ENCODE results near the gene HOXB1. TPM values are rescaled to one million over a fixed set of nuclear protein-coding genes. Genes with fewer than 3 reads are reported as not detected.

HOXB1 gene
- total and polyA plus RNA-seq, 2 donors (not counting 3 experiments of a cell fraction or from before 2014, with no cell fraction given) = not detected

GRCh38 chr17:48547808-48548522 is 17.2 kb upstream of the HOXB1 start:
- Histone ChIP-seq H3K4me1 (ENCODE audit: control insufficient read depth, extremely low read depth, insufficient read depth, low read length) (peaks cover 40% of the 10 kb centered on the region), H3K4me3 (replicated peaks in 1 of 3; ENCODE audit: insufficient read depth in 1 of 3, low read depth in 1 of 3, low read length in 3 of 3) (peak overlapping the region; percentile 2 to 56 (median 9)), H3K9me3 (replicated peaks; ENCODE audit: control insufficient read depth, insufficient read depth, low read length) (no peaks in the 10 kb centered on the region), H4K20me1 (replicated peaks; ENCODE audit: control insufficient read depth, extremely low read depth, insufficient read depth, low read length) (no peaks in the 10 kb centered on the region), H3K9ac (replicated peaks; ENCODE audit: extremely low read depth, insufficient read depth, low read length) (peak overlapping the region; percentile 75), H2AFZ (ENCODE audit: low read depth, low read length) (peak overlapping the region; percentile 28), H3K4me2 (ENCODE audit: insufficient read depth, low read length) (peak overlapping the region; percentile 88), H3K27ac (ENCODE audit: insufficient read depth, low read depth, low read length) (peak overlapping the region; percentile 67), H3K27me3 (ENCODE audit: control insufficient read depth in 2 of 2, insufficient read depth in 2 of 2, low read length in 2 of 2) (no peaks in the 10 kb centered on the region), H3K79me2 (ENCODE audit: control insufficient read depth, insufficient read depth, low read length) (peaks cover 52% of the 10 kb centered on the region), H3K9me1 (replicated peaks; ENCODE audit: control insufficient read depth, extremely low read depth, insufficient read depth, low read length) (no peaks in the 10 kb centered on the region), H3K36me3 (ENCODE audit: control insufficient read depth in 2 of 2, extremely low read depth in 1 of 2, insufficient read depth in 2 of 2, low read length in 2 of 2) (peaks cover 10 to 14% of the 10 kb centered on the region in 2 experiments)
- DNase-seq (ENCODE audit: low read depth, low spot score) (peak; percentile 73), FAIRE-seq (peak; percentile 86)
- dilution Hi-C loops (cut with MboI; ENCODE audit: extremely low pct_ligation_motif_present, low sequenced_read_pairs) (no loop called here), intact Hi-C loops (cut with micrococcal nuclease) (loop anchor here (2.0 kb wide), 1 partner anchor 15 kb away; no protein-coding TSS in a partner anchor)
- ChIA-PET CTCF (interaction anchor here (1.0 to 3.8 kb wide), 6 partner anchors 9 to 332 kb away, joined by 3 to 28 read pairs (median 6); no protein-coding TSS in a partner anchor), POLR2A (interaction anchor here (0.7 to 1.9 kb wide), 4 partner anchors 9 to 332 kb away, joined by 7 to 13 read pairs (median 9); no protein-coding TSS in a partner anchor)
- TF ChIP-seq MAX (IDR thresholded peaks at IDR 0.05; ENCODE audit: insufficient read depth, insufficient read length) (peak; percentile 45), POLR2A (IDR thresholded peaks at IDR 0.05; ENCODE audit: low read depth, low read length) (no peak)
- BruUV-seq (replicated peaks) = no TSS peak

- H2AFZ ChIP-seq (ENCODE audit: low read depth, low read length) = no peak overlapping the region
- H3K9ac ChIP-seq (replicated peaks; ENCODE audit: extremely low read depth, insufficient read depth, low read length) = peak overlapping the region; percentile 75
- intact Hi-C loops (cut with micrococcal nuclease) (no loop called here), dilution Hi-C loops (cut with MboI; ENCODE audit: extremely low pct_ligation_motif_present, low sequenced_read_pairs) (no loop called here)
- peak overlapping the region; percentile 88 for H3K4me2 ChIP-seq (ENCODE audit: insufficient read depth, low read length)
- TF ChIP-seq POLR2AphosphoS5 (IDR thresholded peaks at IDR 0.05; ENCODE audit: insufficient read depth, low read depth, low read length) = no peak
- TF ChIP-seq GATA2 (IDR thresholded peaks at IDR 0.05; ENCODE audit: insufficient read depth, insufficient read length, low read depth, low read length) = peak; percentile 68
- no peak for TF ChIP-seq MYC (IDR thresholded peaks at IDR 0.05; ENCODE audit: low read depth, low read length)
- H3K79me2 ChIP-seq (ENCODE audit: control insufficient read depth, insufficient read depth, low read length) = peaks cover 55% of the 10 kb centered on the region
- ChIA-PET CTCF (interaction anchor here (0.7 to 3.8 kb wide), 7 partner anchors 10 to 211 kb away, joined by 3 to 28 read pairs (median 4); no protein-coding TSS in a partner anchor), POLR2A (interaction anchor here (0.7 to 1.9 kb wide), 5 partner anchors 9 to 332 kb away, joined by 3 to 13 read pairs (median 8); no protein-coding TSS in a partner anchor)
- H3K4me3 ChIP-seq (replicated peaks in 1 of 3; ENCODE audit: insufficient read depth in 1 of 3, low read depth in 1 of 3, low read length in 3 of 3) = peak overlapping the region in 2 of 3 experiments; percentile 2 to 56
- no peaks in the 10 kb centered on the region for H4K20me1 ChIP-seq (replicated peaks; ENCODE audit: control insufficient read depth, extremely low read depth, insufficient read depth, low read length)
- DNase-seq (ENCODE audit: low read depth, low spot score) = peak; percentile 61
- no TSS peak for BruUV-seq (replicated peaks)
- no peaks in the 10 kb centered on the region for H3K27me3 ChIP-seq (ENCODE audit: control insufficient read depth in 2 of 2, insufficient read depth in 2 of 2, low read length in 2 of 2)
- peak overlapping the region; percentile 67 for H3K27ac ChIP-seq (ENCODE audit: insufficient read depth, low read depth, low read length)
- H3K36me3 ChIP-seq (ENCODE audit: control insufficient read depth in 2 of 2, extremely low read depth in 1 of 2, insufficient read depth in 2 of 2, low read length in 2 of 2) = peaks cover 10 to 13% of the 10 kb centered on the region in 2 experiments
- H3K9me3 ChIP-seq (replicated peaks; ENCODE audit: control insufficient read depth, insufficient read depth, low read length) = no peaks in the 10 kb centered on the region
- FAIRE-seq = peak; percentile 88
- peaks cover 43% of the 10 kb centered on the region for H3K4me1 ChIP-seq (ENCODE audit: control insufficient read depth, extremely low read depth, insufficient read depth, low read length)
- H3K9me1 ChIP-seq (replicated peaks; ENCODE audit: control insufficient read depth, extremely low read depth, insufficient read depth, low read length) = no peaks in the 10 kb centered on the region
Measured at GRCh38 chr17:48546924-48547807, 16.4 kb upstream of the HOXB1 start.
